GM10266 (cell line): ENCODE results near the gene CRYBB3.
"Not testable (repeated sequence)": the region's sequence is repeated elsewhere in the genome, so short reads cannot be mapped to it uniquely, and the experiment has no call there.

Experiments
- DNase-seq: peaks from one replicate; pipeline ENCODE4 v3.0.0; 2012; ENCODE audit errors: extremely low spot score
- CTCF ChIP-seq: IDR thresholded peaks from 2 replicates; pipeline ENCODE4 v1.5.1; 2012; ENCODE audit warnings: mild to moderate bottlenecking, low read depth; ENCODE audit not compliant: control insufficient read depth, insufficient read depth; ENCODE audit errors: missing control alignments

The CRYBB3 gene

GRCh38 chr22:25219948-25220442, 20.3 kb downstream of the CRYBB3 start:
- no peak for DNase-seq
- no peak for TF ChIP-seq CTCF

- TF ChIP-seq CTCF, result no peak
- no peak for DNase-seq
Observed at GRCh38 chr22:25221790-25222189, 22.1 kb downstream of the CRYBB3 start.

GRCh38 chr22:25223269-25223850, 23.7 kb downstream of the CRYBB3 start:
- TF ChIP-seq CTCF, result no peak
- no peak for DNase-seq

- TF ChIP-seq CTCF, result no peak
- DNase-seq, result no peak
Observed at GRCh38 chr22:25228822-25229221, 29.2 kb downstream of the CRYBB3 start.

GRCh38 chr22:25230760-25231159, 31.1 kb downstream of the CRYBB3 start:
- DNase-seq, result not testable (repeated sequence)

GRCh38 chr22:25232301-25232700, 32.6 kb downstream of the CRYBB3 start:
- no peak for DNase-seq
- TF ChIP-seq CTCF, result no peak

GRCh38 chr22:25233706-25234105, 34.0 kb downstream of the CRYBB3 start:
- not testable (repeated sequence) for DNase-seq

GRCh38 chr22:25235547-25236290, 36.1 kb downstream of the CRYBB3 start:
- peak; percentile 81 for TF ChIP-seq CTCF
- DNase-seq, result peak; percentile 95
